K562 (cell line): Measurements from ENCODE around the gene CCDC32. TPM values are rescaled to one million over a fixed set of nuclear protein-coding genes. Genes with fewer than 3 reads are reported as not detected.

Experiments used
- ASH1L ChIP-seq: fragments of 450-650 bp; IDR thresholded peaks from 2 replicates; pipeline ENCODE4 v1.6.1; 2018; ENCODE audit warnings: borderline replicate concordance, mild to moderate bottlenecking, low read depth; ENCODE audit not compliant: partially characterized antibody
- CHD7 ChIP-seq: fragments of 200-600 bp; sonication (generic); IDR thresholded peaks from one replicate; pipeline ENCODE4 v1.6.1; 2012; ENCODE audit warnings: mild to moderate bottlenecking, low read depth, low read length, inconsistent platforms
- DIDO1 ChIP-seq: fragments of 450-650 bp; IDR thresholded peaks from 2 replicates; pipeline ENCODE4 v1.6.1; 2016; ENCODE audit warnings: low read depth, missing biosample characterization, missing genetic modification characterization
- KAT8 ChIP-seq: fragments of 450-650 bp; IDR thresholded peaks from 2 replicates; pipeline ENCODE4 v1.6.1; 2016; ENCODE audit warnings: low read depth, mild to moderate bottlenecking
- PHF20 ChIP-seq: fragments of 450-650 bp; IDR thresholded peaks from 2 replicates; pipeline ENCODE4 v1.6.1; 2018; ENCODE audit not compliant: partially characterized antibody
- POLR2G ChIP-seq: fragments of 200-400 bp; formaldehyde crosslinking; IDR thresholded peaks from 2 replicates; pipeline ENCODE4 v1.6.1; 2017; ENCODE audit warnings: low read depth, mild to moderate bottlenecking, antibody characterized with exemption, low read length, moderate library complexity
- PTRF ChIP-seq: fragments of 450-650 bp; IDR thresholded peaks from 2 replicates; pipeline ENCODE4 v1.6.1; 2016; ENCODE audit warnings: mild to moderate bottlenecking, missing genetic modification characterization, missing compliant biosample characterization
- THAP12 ChIP-seq: fragments of 250-450 bp; sonication (Bioruptor Pico); IDR thresholded peaks from 2 replicates; pipeline ENCODE4 v1.9.0; 2021; ENCODE audit warnings: mild to moderate bottlenecking, inconsistent platforms
- ZNF23 ChIP-seq: fragments of 250-450 bp; sonication (Bioruptor Pico); IDR thresholded peaks from 2 replicates; pipeline ENCODE4 v1.4.0; 2020; ENCODE audit warnings: mild to moderate bottlenecking
- polyA plus RNA-seq, 8 experiments: library from polyadenylated mRNA; depleted of rRNA in 4 of 8; stranded (reverse) in 5 of 8; unstranded in 3 of 8; fragments of >200 nt; fragmentation: Nextera tagmentation in 2 of 8; fragmentation: Illumina TruSeq in 1 of 8; extraction: Ambion mirVana in 2 of 8; extraction: Trizol in 1 of 8; gene quantifications; 2 replicates each; pipeline versions ENCODE4 v1.2.1 to v1.2.3, GENCODE V29; 2011 to 2014; ENCODE audit warnings: inconsistent platforms in 1 of 8, missing spikeins in 1 of 8
- total RNA-seq, 7 experiments: library from RNA; depleted of rRNA in 6 of 7; stranded (reverse); fragments of >200 nt in 6 of 7; fragmentation: Illumina TruSeq in 2 of 7; extraction: Trizol in 2 of 7; gene quantifications; 2 replicates each; pipeline versions ENCODE4 v1.2.1 to v1.2.3, GENCODE V29; 2011 to 2021; ENCODE audit warnings: low replicate concordance in 1 of 7
- TF ChIP-seq, protein P1 (sequence below), 2 experiments: IDR thresholded peaks; 2 replicates each; pipeline ENCODE4 v1.6.1; 2012; ENCODE audit warnings: improper control_type of control experiment in 2 of 2, low read depth in 2 of 2, low read length in 2 of 2, borderline replicate concordance in 1 of 2

The CCDC32 gene
- total and polyA plus RNA-seq, 9 of the 15 experiments (the other 6 are each of a cell fraction or from before 2014, with no cell fraction given) = 22.2 to 94.8 (median 37.1) TPM

- TF ChIP-seq CHD7 (no peak), ASH1L (no peak), PHF20 (peak; percentile 96), PTRF (no peak), KAT8 (no peak), POLR2G (peak; percentile 85), THAP12 (CRISPR knock-in tag) (peak; percentile 75; the same call in 1 of the 2 replicates), DIDO1 (tag) (peak; percentile 89), ZNF23 (CRISPR knock-in tag) (no peak)
- TF ChIP-seq, protein P1, sequence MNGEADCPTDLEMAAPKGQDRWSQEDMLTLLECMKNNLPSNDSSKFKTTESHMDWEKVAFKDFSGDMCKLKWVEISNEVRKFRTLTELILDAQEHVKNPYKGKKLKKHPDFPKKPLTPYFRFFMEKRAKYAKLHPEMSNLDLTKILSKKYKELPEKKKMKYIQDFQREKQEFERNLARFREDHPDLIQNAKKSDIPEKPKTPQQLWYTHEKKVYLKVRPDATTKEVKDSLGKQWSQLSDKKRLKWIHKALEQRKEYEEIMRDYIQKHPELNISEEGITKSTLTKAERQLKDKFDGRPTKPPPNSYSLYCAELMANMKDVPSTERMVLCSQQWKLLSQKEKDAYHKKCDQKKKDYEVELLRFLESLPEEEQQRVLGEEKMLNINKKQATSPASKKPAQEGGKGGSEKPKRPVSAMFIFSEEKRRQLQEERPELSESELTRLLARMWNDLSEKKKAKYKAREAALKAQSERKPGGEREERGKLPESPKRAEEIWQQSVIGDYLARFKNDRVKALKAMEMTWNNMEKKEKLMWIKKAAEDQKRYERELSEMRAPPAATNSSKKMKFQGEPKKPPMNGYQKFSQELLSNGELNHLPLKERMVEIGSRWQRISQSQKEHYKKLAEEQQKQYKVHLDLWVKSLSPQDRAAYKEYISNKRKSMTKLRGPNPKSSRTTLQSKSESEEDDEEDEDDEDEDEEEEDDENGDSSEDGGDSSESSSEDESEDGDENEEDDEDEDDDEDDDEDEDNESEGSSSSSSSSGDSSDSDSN (IDR thresholded peaks at IDR 0.05; ENCODE audit: borderline replicate concordance in 1 of 2, low read depth in 2 of 2, low read length in 2 of 2) = 0 out of 4 replicates have a peak, but pooled peaks of 1 of the 2 experiments have one; percentile 34
Measured at GRCh38 chr15:40569129-40569953, 4.5 kb upstream of the CCDC32 start, which contains the start of gene RPUSD2 (continued).
